Type B pancreatic cell (in vitro differentiated cells): ENCODE results near the gene SDHAF1. TPM values are rescaled to one million over a fixed set of nuclear protein-coding genes. Genes with fewer than 3 reads are reported as not detected.

Experiments
- DNase-seq: peaks from one replicate; pipeline ENCODE4 v3.0.0; 2021; ENCODE audit warnings: mixed read lengths; ENCODE audit not compliant: unreplicated experiment; ENCODE audit errors: extremely low spot score
- H3K27ac Mint-ChIP-seq: 2 replicates; pipeline ENCODE4 v1.8.0; 2021; ENCODE audit warnings: mild to moderate bottlenecking, mixed read lengths
- H3K27me3 Mint-ChIP-seq: 2 replicates; pipeline ENCODE4 v1.8.0; 2021; ENCODE audit warnings: mixed read lengths
- H3K36me3 Mint-ChIP-seq: 2 replicates; pipeline ENCODE4 v1.8.0; 2021; ENCODE audit warnings: mixed read lengths
- H3K4me1 Mint-ChIP-seq: one replicate; pipeline ENCODE4 v1.8.0; 2021; ENCODE audit warnings: mixed read lengths; ENCODE audit not compliant: unreplicated experiment
- H3K4me3 Mint-ChIP-seq: 2 replicates; pipeline ENCODE4 v1.8.0; 2021; ENCODE audit warnings: mild to moderate bottlenecking, mixed read lengths
- H3K9me3 Mint-ChIP-seq: 2 replicates; pipeline ENCODE4 v1.8.0; 2021; ENCODE audit warnings: mixed read lengths
- CTCF ChIP-seq: fragments of 200-600 bp; sonication (generic); conservative IDR thresholded peaks from 2 replicates; pipeline ENCODE4 v1.5.0; 2021; ENCODE audit warnings: antibody characterized with exemption, mild to moderate bottlenecking
- total RNA-seq: library from RNA; stranded (reverse); gene quantifications from 2 replicates; pipeline ENCODE4 v1.2.1, GENCODE V29; 2021; ENCODE audit warnings: low replicate concordance

Gene SDHAF1
- total RNA-seq, 1 donor from 2014 or later, result 16.1 TPM

GRCh38 chr19:35958660-35959039, 36.3 kb upstream of the SDHAF1 start:
- H3K27me3 Mint-ChIP-seq, result peaks cover 60% of the 10 kb centered on the region
- H3K4me1 Mint-ChIP-seq, result no peaks in the 10 kb centered on the region
- H3K4me3 Mint-ChIP-seq, result no peak overlapping the region
- H3K9me3 Mint-ChIP-seq, result peaks cover 4% of the 10 kb centered on the region
- TF ChIP-seq CTCF, result no peak
- no peaks in the 10 kb centered on the region for H3K36me3 Mint-ChIP-seq
- H3K27ac Mint-ChIP-seq, result no peak overlapping the region
- no peak for DNase-seq

GRCh38 chr19:35959040-35959967, 35.7 kb upstream of the SDHAF1 start:
- TF ChIP-seq CTCF, result peak; percentile 35
- Mint-ChIP-seq H3K9me3 (peaks cover 4% of the 10 kb centered on the region), H3K4me3 (no peak overlapping the region), H3K27me3 (peaks cover 60% of the 10 kb centered on the region), H3K36me3 (no peaks in the 10 kb centered on the region), H3K4me1 (no peaks in the 10 kb centered on the region), H3K27ac (no peak overlapping the region)
- DNase-seq, result no peak

GRCh38 chr19:35959968-35960320, 35.0 kb upstream of the SDHAF1 start:
- H3K27me3 Mint-ChIP-seq, result peaks cover 60% of the 10 kb centered on the region
- no peaks in the 10 kb centered on the region for H3K36me3 Mint-ChIP-seq
- no peak overlapping the region for H3K4me3 Mint-ChIP-seq
- H3K9me3 Mint-ChIP-seq, result peaks cover 4% of the 10 kb centered on the region
- TF ChIP-seq CTCF, result no peak
- DNase-seq, result no peak
- H3K27ac Mint-ChIP-seq, result no peak overlapping the region
- no peaks in the 10 kb centered on the region for H3K4me1 Mint-ChIP-seq

- H3K27ac Mint-ChIP-seq, result no peak overlapping the region
- H3K4me3 Mint-ChIP-seq, result no peak overlapping the region
- peaks cover 4% of the 10 kb centered on the region for H3K9me3 Mint-ChIP-seq
- H3K4me1 Mint-ChIP-seq, result no peaks in the 10 kb centered on the region
- no peak for DNase-seq
- peaks cover 61% of the 10 kb centered on the region for H3K27me3 Mint-ChIP-seq
- no peaks in the 10 kb centered on the region for H3K36me3 Mint-ChIP-seq
- no peak for TF ChIP-seq CTCF
Observed at GRCh38 chr19:35960432-35960972, 34.5 kb upstream of the SDHAF1 start.

- DNase-seq, result no peak
- Mint-ChIP-seq H3K9me3 (no peaks in the 10 kb centered on the region), H3K4me3 (no peak overlapping the region), H3K27ac (no peak overlapping the region), H3K4me1 (no peaks in the 10 kb centered on the region), H3K36me3 (no peaks in the 10 kb centered on the region), H3K27me3 (peaks cover 45% of the 10 kb centered on the region)
- TF ChIP-seq CTCF, result no peak
Observed at GRCh38 chr19:35963514-35963913, 31.5 kb upstream of the SDHAF1 start.
